Lower lobe of right lung (tissue), 2 donors: ENCODE data around the gene SIT1. TPM values are rescaled to one million over a fixed set of nuclear protein-coding genes. Genes with fewer than 3 reads are reported as not detected.

Experiments used
- ATAC-seq, 2 donors: fragments of 200-7000 bp; cut with Tn5 transposase; one replicate each; pipeline ENCODE4 v1.9.1; 2020 to 2022; ENCODE audit warnings: mild to moderate bottlenecking in 2 of 2, moderate library complexity in 2 of 2
- DNase-seq: peaks from one replicate; pipeline ENCODE4 v3.0.0-alpha.2; 2020
- H3K27ac ChIP-seq: fragments of 200-600 bp; one replicate; pipeline ENCODE4 v1.8.0; 2022
- H3K27me3 ChIP-seq: fragments of 200-600 bp; one replicate; pipeline ENCODE4 v1.8.0; 2022; ENCODE audit warnings: low read depth
- H3K36me3 ChIP-seq: fragments of 200-600 bp; one replicate; pipeline ENCODE4 v1.8.0; 2022; ENCODE audit warnings: mild to moderate bottlenecking
- H3K4me1 ChIP-seq: fragments of 200-600 bp; one replicate; pipeline ENCODE4 v1.8.0; 2022
- H3K4me3 ChIP-seq: fragments of 200-600 bp; one replicate; pipeline ENCODE4 v1.8.0; 2022; ENCODE audit warnings: mild to moderate bottlenecking
- H3K9me3 ChIP-seq: fragments of 200-600 bp; one replicate; pipeline ENCODE4 v1.8.0; 2022
- intact Hi-C: fragments of 100-400 bp; cut with DNase I; formaldehyde crosslinking; loops from one replicate; pipeline ENCODE4 v1.11.0; 2022
- total RNA-seq: library from RNA; stranded (reverse); fragmentation: NEBNext Ultra II Directional; extraction: Animal tissue kit (Norgen Biotek cat#: 25700); gene quantifications from one replicate; pipeline ENCODE4 v1.2.1, GENCODE V29; 2021
- TF ChIP-seq, protein P1 (sequence below): fragments of 200-600 bp; IDR thresholded peaks from one replicate; pipeline ENCODE4 v1.8.0; 2022; ENCODE audit warnings: antibody characterized with exemption, mild to moderate bottlenecking
- donor health status: DM: no; HTN: yes; CAD: no; lungs with severe emphysema.

SIT1 gene
- total RNA-seq, 1 donor from 2014 or later = 1.5 TPM

- Histone ChIP-seq H3K27me3 (no peaks in the 10 kb centered on the region), H3K27ac (peak overlapping the region; percentile 73), H3K4me1 (peaks cover 23% of the 10 kb centered on the region), H3K9me3 (no peaks in the 10 kb centered on the region), H3K4me3 (no peak overlapping the region), H3K36me3 (peaks cover 54% of the 10 kb centered on the region)
- ATAC-seq (peak in 1 of 2 donors; percentile 48), DNase-seq (no peak)
- TF ChIP-seq, protein P1, sequence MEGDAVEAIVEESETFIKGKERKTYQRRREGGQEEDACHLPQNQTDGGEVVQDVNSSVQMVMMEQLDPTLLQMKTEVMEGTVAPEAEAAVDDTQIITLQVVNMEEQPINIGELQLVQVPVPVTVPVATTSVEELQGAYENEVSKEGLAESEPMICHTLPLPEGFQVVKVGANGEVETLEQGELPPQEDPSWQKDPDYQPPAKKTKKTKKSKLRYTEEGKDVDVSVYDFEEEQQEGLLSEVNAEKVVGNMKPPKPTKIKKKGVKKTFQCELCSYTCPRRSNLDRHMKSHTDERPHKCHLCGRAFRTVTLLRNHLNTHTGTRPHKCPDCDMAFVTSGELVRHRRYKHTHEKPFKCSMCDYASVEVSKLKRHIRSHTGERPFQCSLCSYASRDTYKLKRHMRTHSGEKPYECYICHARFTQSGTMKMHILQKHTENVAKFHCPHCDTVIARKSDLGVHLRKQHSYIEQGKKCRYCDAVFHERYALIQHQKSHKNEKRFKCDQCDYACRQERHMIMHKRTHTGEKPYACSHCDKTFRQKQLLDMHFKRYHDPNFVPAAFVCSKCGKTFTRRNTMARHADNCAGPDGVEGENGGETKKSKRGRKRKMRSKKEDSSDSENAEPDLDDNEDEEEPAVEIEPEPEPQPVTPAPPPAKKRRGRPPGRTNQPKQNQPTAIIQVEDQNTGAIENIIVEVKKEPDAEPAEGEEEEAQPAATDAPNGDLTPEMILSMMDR = no peak
- intact Hi-C loops = no loop called here
These were observed 45.2 kb upstream of the SIT1 start for GRCh38 chr9:35695943-35696401.

- no peak for ATAC-seq
- peak overlapping the region; percentile 73 for H3K4me3 ChIP-seq
- intact Hi-C loops = no loop called here
These were observed 41.1 kb upstream of the SIT1 start for GRCh38 chr9:35691757-35692301.

DNA sequence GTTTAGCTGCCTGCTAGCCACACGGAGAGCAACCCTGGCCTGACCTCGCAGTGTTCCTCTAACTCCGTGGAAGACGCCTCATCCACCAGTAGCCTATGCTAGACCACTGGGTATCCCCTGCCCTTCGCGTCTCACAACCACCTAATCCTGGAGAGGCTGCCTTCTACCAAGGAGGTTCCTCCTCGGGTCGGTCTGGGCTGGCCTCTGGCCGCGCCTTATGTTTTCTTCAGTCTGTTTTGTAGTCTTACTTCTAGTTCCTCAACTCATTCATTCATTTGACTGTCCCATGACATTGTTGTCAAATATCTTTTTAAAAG lies 40.6 kb upstream of the SIT1 start:
- peak overlapping the region; percentile 80 for H3K27ac ChIP-seq
- no peaks in the 10 kb centered on the region for H3K9me3 ChIP-seq
- intact Hi-C loops = no loop called here
- H3K4me1 ChIP-seq = peaks cover 19% of the 10 kb centered on the region
- no peaks in the 10 kb centered on the region for H3K27me3 ChIP-seq
- H3K36me3 ChIP-seq = peaks cover 7% of the 10 kb centered on the region
- no peak for DNase-seq
- peak overlapping the region; percentile 73 for H3K4me3 ChIP-seq
- peak in 1 of 2 donors; percentile 46 for ATAC-seq
- TF ChIP-seq, protein P1 = no peak

More at GRCh38 chr9:35691757-35692301, 41.1 kb upstream of the SIT1 start:
- Histone ChIP-seq H3K36me3 (peaks cover 13% of the 10 kb centered on the region), H3K27me3 (no peaks in the 10 kb centered on the region), H3K27ac (peak overlapping the region; percentile 80), H3K9me3 (no peaks in the 10 kb centered on the region), H3K4me1 (peaks cover 25% of the 10 kb centered on the region)
- TF ChIP-seq, protein P1 = no peak
- no peak for DNase-seq

GRCh38 chr9:35690614-35691333 lies 40.0 kb upstream of the SIT1 start:
- DNase-seq (peak; percentile 77), ATAC-seq (peak; percentile 79)
- intact Hi-C loops = no loop called here
- TF ChIP-seq, protein P1 = no peak
- Histone ChIP-seq H3K9me3 (no peaks in the 10 kb centered on the region), H3K27ac (peak overlapping the region; percentile 80), H3K4me1 (peaks cover 16% of the 10 kb centered on the region), H3K36me3 (peaks cover 2% of the 10 kb centered on the region), H3K4me3 (peak overlapping the region; percentile 73), H3K27me3 (no peaks in the 10 kb centered on the region)

- no peak for DNase-seq
- Histone ChIP-seq H3K27me3 (no peaks in the 10 kb centered on the region), H3K27ac (peak overlapping the region; percentile 80), H3K36me3 (peaks cover 5% of the 10 kb centered on the region), H3K9me3 (no peaks in the 10 kb centered on the region), H3K4me1 (peaks cover 13% of the 10 kb centered on the region), H3K4me3 (peak overlapping the region; percentile 73)
- TF ChIP-seq, protein P1 = no peak
- intact Hi-C loops = no loop called here
- ATAC-seq = no peak
These were observed 39.5 kb upstream of the SIT1 start for GRCh38 chr9:35690294-35690613.
